HG03159 (cell line): ENCODE results near the gene ENOX1.
"Not testable (repeated sequence)": the region's sequence is repeated elsewhere in the genome, so short reads cannot be mapped to it uniquely, and the experiment has no call there.

ENCODE experiments used
- ATAC-seq: cut with Tn5 transposase; IDR thresholded peaks from one replicate; pipeline ENCODE4 v1.9.1; 2021; ENCODE audit warnings: mild to moderate bottlenecking, moderate library complexity; ENCODE audit not compliant: unreplicated experiment

Gene ENOX1

GRCh38 chr13:43786766-43787517 lies at the start of gene ENOX1:
Gene ENOX1 (minus strand): TSS chr13:43786972.
- ATAC-seq = no peak

GRCh38 chr13:43835701-43836100 lies 48.9 kb upstream of the ENOX1 start:
- ATAC-seq = no peak

- no peak for ATAC-seq
These were observed 44.3 kb upstream of the ENOX1 start for GRCh38 chr13:43831088-43831487.

- ATAC-seq = no peak
These were observed 43.7 kb upstream of the ENOX1 start for GRCh38 chr13:43830497-43830881.

- not testable (repeated sequence) for ATAC-seq
These were observed 37.9 kb upstream of the ENOX1 start for GRCh38 chr13:43824656-43825055.

GRCh38 chr13:43822969-43823368 lies 36.2 kb upstream of the ENOX1 start:
- ATAC-seq = no peak

GRCh38 chr13:43816401-43816889 lies 29.7 kb upstream of the ENOX1 start:
- no peak for ATAC-seq

GRCh38 chr13:43815204-43815603 lies 28.4 kb upstream of the ENOX1 start:
- no peak for ATAC-seq

- no peak for ATAC-seq
These were observed 21.9 kb upstream of the ENOX1 start for GRCh38 chr13:43808676-43809075.

GRCh38 chr13:43805681-43806128 lies 18.9 kb upstream of the ENOX1 start:
- no peak for ATAC-seq

GRCh38 chr13:43805071-43805468 lies 18.3 kb upstream of the ENOX1 start:
- ATAC-seq = no peak

- ATAC-seq = no peak
These were observed 17.8 kb upstream of the ENOX1 start for GRCh38 chr13:43804461-43805070.

GRCh38 chr13:43802511-43802910 lies 15.7 kb upstream of the ENOX1 start:
- ATAC-seq = no peak

GRCh38 chr13:43800828-43801227 lies 14.1 kb upstream of the ENOX1 start:
- no peak for ATAC-seq

GRCh38 chr13:43799191-43799590 lies 12.4 kb upstream of the ENOX1 start:
- ATAC-seq = no peak

- ATAC-seq = no peak
These were observed 11.1 kb upstream of the ENOX1 start for GRCh38 chr13:43797869-43798268.

- ATAC-seq = no peak
These were observed 10.4 kb upstream of the ENOX1 start for GRCh38 chr13:43797159-43797558.

- ATAC-seq = no peak
These were observed 7.6 kb upstream of the ENOX1 start for GRCh38 chr13:43794416-43794815.

- ATAC-seq = no peak
These were observed 5.5 kb upstream of the ENOX1 start for GRCh38 chr13:43792076-43792881.

GRCh38 chr13:43787997-43788396 lies 1.2 kb upstream of the ENOX1 start:
- ATAC-seq = no peak

GRCh38 chr13:43787518-43787891 lies 733 bp upstream of the ENOX1 start:
- ATAC-seq = no peak

GRCh38 chr13:43786472-43786765 lies 353 bp downstream of the ENOX1 start:
- no peak for ATAC-seq
